Measurements from ENCODE around the gene ROR1.

The ROR1 gene

GRCh38 chr1:63882048-63882704 is 108.4 kb downstream of the ROR1 start:
- DNase-seq (ENCODE audit: low read depth in 2 of 2): no peak

GRCh38 chr1:63883494-63884235 is 109.8 kb downstream of the ROR1 start:
- DNase-seq (ENCODE audit: low read depth in 2 of 2): no peak

GRCh38 chr1:63884486-63884885 is 110.7 kb downstream of the ROR1 start:
- no peak for DNase-seq (ENCODE audit: low read depth in 2 of 2)

- DNase-seq (ENCODE audit: low read depth in 2 of 2): no peak
Observed at GRCh38 chr1:63885899-63886298, 112.1 kb downstream of the ROR1 start.

- no peak for DNase-seq (ENCODE audit: low read depth in 2 of 2)
Observed at GRCh38 chr1:63886340-63886739, 112.5 kb downstream of the ROR1 start.

- no peak for DNase-seq (ENCODE audit: low read depth in 2 of 2)
Observed at GRCh38 chr1:63887809-63888208, 114.0 kb downstream of the ROR1 start.

GRCh38 chr1:63888984-63889383 is 115.2 kb downstream of the ROR1 start:
- no peak for DNase-seq (ENCODE audit: low read depth in 2 of 2)

GRCh38 chr1:63890468-63890867 is 116.7 kb downstream of the ROR1 start:
- DNase-seq (ENCODE audit: low read depth in 2 of 2): no peak

GRCh38 chr1:63891060-63891690 is 117.4 kb downstream of the ROR1 start:
- no peak for DNase-seq (ENCODE audit: low read depth in 2 of 2)

GRCh38 chr1:63892632-63893395 is 119.0 kb downstream of the ROR1 start:
- no peak for DNase-seq (ENCODE audit: low read depth in 2 of 2)

- DNase-seq (ENCODE audit: low read depth in 2 of 2): no peak
Observed at GRCh38 chr1:63893976-63894375, 120.2 kb downstream of the ROR1 start.

GRCh38 chr1:63894627-63895265 is 120.9 kb downstream of the ROR1 start:
- no peak for DNase-seq (ENCODE audit: low read depth in 2 of 2)

- DNase-seq (ENCODE audit: low read depth in 2 of 2): no peak
Observed at GRCh38 chr1:63896755-63897154, 122.9 kb downstream of the ROR1 start.

- DNase-seq (ENCODE audit: low read depth in 2 of 2): no peak
Observed at GRCh38 chr1:63898428-63899196, 124.8 kb downstream of the ROR1 start.

GRCh38 chr1:63901094-63901493 is 127.3 kb downstream of the ROR1 start:
- DNase-seq (ENCODE audit: low read depth in 2 of 2): no peak

GRCh38 chr1:63902844-63903589 is 129.2 kb downstream of the ROR1 start:
- no peak for DNase-seq (ENCODE audit: low read depth in 2 of 2)

- DNase-seq (ENCODE audit: low read depth in 2 of 2): no peak
Observed at GRCh38 chr1:63903947-63904610, 130.3 kb downstream of the ROR1 start.

- DNase-seq (ENCODE audit: low read depth in 2 of 2): no peak
Observed at GRCh38 chr1:63904826-63905225, 131.0 kb downstream of the ROR1 start.

GRCh38 chr1:63906047-63906704 is 132.4 kb downstream of the ROR1 start:
- no peak for DNase-seq (ENCODE audit: low read depth in 2 of 2)

Measured in activated CD4-positive, alpha-beta T cell treated with anti-CD3 and anti-CD28 coated beads for 24 hours (primary cell).